GM18907 (cell line): ENCODE measurements around the gene C16orf54.
"Not testable (repeated sequence)": the region's sequence is repeated elsewhere in the genome, so short reads cannot be mapped to it uniquely, and the experiment has no call there.

Experiments
- ATAC-seq: cut with Tn5 transposase; IDR thresholded peaks from one replicate; pipeline ENCODE4 v1.9.1; 2021; ENCODE audit warnings: mild to moderate bottlenecking, moderate library complexity; ENCODE audit not compliant: unreplicated experiment

The C16orf54 gene, protein sequence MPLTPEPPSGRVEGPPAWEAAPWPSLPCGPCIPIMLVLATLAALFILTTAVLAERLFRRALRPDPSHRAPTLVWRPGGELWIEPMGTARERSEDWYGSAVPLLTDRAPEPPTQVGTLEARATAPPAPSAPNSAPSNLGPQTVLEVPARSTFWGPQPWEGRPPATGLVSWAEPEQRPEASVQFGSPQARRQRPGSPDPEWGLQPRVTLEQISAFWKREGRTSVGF

GRCh38 chr16:29745853-29746345 is at the start of gene C16orf54:
Gene C16orf54 (minus strand): TSS chr16:29745990. CDS start chr16:29744951, 1,039 bp downstream.
- ATAC-seq = peak; percentile 88

DNA sequence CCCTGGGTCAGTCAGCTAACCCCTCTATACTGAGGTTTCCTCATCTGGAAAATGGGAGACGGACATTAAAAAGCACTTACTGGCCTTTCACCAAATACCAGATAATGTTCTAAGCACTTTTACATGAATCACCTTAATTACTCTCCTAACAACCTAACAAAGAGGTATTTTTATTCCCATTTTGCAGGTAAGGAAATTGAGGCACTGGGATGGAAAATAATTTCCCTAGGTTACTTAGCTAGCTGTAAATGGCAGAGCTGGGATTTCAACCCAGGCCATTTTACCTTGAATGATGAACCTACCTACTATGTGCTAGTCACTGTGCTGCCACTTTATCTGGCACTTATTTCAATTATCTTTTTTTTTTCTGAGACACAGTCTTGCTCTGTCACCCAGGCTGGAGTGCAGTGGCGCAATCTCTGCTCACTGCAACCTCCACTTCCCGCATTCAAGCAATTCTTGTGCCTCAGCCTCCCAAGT is 48.5 kb upstream of the C16orf54 start:
- ATAC-seq = no peak

- ATAC-seq = not testable (repeated sequence)
Measured at GRCh38 chr16:29793153-29793552, 47.4 kb upstream of the C16orf54 start.

GRCh38 chr16:29791845-29792807 is 46.3 kb upstream of the C16orf54 start:
- no peak for ATAC-seq

DNA sequence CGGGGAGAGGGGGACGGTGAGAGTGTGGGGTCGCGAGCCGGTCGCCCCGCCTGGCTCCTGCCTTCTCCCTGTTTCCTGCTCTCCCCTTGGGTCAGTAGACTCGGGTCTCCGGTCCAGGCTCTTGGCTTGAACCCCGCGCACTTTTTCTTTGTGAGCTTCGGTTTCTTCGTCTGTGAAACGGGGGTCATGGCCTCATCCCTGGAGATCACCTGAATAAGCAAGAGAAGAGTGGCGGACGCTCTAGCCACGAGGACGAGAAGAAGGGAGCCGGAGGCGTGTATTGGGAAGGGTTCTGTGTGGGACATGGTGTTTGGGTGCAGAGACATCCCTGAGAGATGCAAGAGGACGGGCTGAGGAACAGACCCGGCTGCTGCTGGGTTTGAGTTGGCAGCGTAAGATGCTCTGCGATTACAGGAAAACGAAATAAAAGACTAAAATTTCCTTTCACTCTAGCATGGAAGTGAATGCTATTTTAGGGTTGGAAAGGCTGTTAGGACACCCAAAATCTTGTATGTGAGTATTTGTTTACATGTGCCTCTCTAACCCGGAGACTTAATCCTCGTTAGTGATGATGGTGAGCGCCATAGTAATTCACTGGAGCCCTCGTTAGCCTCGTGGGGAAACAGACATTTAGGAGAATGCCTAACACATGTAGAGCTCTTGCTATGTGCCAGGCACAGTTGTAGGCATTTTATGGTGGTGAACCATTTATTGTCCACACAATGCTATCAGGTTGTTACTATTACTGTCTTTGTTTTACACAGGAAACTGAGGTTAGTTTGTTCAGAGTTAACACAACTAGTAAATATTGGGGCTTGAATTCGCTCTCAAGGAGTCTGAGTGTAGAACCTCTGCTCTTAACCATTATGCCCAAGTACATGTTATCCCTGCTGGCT is 45.4 kb upstream of the C16orf54 start:
- peak; percentile 32 for ATAC-seq

DNA sequence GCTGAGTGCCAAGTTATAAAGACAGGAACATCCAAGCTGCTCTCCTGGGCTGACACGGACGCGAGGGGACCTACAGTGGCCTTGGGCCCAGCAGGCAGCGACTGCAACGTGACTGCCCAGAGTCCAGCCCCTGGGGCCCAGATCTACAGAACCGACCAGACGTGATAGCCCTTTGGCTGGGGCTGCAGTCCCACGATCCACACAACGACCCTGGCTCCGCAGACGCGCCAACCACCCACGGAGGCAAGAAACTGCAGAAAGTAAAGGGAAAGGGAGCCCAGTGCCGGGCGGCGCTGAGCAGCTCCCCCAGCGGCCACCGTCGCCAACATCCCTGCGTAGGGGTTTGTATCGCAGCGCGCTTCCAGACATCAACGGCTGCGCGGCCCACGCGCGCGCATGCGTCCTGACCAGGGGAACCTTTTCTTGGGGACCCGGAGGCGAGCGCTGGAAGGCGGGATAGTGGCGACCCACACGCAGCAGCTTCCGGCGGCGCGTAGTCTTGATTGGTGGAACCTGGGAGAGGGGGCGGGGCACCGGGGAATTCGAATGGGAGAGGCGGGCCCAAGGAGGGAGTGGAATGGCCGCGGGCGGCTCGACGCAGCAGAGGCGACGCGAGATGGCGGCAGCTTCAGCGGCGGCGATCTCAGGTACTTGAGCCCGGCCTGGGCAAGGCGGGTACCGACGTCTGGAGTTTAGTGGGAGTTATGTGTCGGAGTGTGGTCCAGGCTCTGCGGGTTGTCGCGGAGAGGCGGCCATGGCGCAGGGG is 44.6 kb upstream of the C16orf54 start, which contains the start of gene KIF22:
TSS of gene KIF22 (plus strand) at position 569 of the 766 bp plus-strand sequence. CDS start at position 578, 9 bp downstream.
- ATAC-seq = peak; percentile 94

DNA sequence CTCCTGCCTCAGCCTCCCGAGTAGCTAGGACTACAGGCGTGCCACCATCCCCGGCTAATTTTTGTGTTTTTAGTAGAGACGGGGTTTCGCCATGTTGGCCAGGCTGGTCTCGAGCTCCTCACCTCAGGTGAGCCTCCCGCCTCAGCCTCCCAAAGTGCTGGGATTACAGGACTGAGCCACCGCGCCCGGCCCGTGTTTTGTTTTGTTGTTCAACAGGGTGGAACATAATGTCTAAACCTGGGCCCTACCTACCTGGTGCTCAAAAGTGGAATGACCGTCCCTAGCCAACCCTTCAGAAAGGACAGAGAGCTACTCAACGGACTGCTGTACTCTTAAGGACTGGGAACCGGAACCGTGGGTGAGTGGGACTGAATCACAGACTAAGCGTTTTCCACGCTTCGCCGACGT is 44.0 kb upstream of the C16orf54 start:
- ATAC-seq = peak; percentile 3

GRCh38 chr16:29787155-29787554 is 41.4 kb upstream of the C16orf54 start:
- ATAC-seq = not testable (repeated sequence)

DNA sequence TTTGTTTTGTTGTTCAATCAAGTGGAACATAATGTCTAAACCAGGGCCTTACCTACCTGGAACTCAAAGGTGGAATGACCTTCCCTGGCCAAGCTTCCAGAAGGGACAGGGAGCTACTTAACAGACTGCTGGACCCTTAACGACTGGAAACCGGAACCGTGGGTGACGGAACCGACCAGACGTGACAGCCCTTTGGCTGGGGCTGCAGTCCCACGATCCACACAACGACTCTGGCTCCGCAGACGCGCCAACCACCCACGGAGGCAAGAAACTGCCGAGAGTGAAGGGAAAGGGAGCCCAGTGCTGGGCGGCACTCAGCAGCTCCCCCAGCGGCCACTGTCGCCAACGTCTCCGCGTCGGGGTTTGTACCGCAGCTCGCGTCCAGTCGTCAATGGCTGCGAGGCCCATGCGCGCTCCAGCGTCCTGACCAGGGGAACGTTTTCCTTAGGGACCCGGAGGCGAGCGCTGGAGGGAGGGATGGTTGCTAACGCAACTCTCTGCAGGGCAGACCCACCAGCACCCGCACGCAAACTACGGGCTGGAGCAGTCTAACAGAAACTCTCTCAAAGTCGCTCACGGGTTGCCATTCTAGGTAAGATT is 39.2 kb upstream of the C16orf54 start:
- no peak for ATAC-seq

- no peak for ATAC-seq
Measured at GRCh38 chr16:29784157-29784556, 38.4 kb upstream of the C16orf54 start.

DNA sequence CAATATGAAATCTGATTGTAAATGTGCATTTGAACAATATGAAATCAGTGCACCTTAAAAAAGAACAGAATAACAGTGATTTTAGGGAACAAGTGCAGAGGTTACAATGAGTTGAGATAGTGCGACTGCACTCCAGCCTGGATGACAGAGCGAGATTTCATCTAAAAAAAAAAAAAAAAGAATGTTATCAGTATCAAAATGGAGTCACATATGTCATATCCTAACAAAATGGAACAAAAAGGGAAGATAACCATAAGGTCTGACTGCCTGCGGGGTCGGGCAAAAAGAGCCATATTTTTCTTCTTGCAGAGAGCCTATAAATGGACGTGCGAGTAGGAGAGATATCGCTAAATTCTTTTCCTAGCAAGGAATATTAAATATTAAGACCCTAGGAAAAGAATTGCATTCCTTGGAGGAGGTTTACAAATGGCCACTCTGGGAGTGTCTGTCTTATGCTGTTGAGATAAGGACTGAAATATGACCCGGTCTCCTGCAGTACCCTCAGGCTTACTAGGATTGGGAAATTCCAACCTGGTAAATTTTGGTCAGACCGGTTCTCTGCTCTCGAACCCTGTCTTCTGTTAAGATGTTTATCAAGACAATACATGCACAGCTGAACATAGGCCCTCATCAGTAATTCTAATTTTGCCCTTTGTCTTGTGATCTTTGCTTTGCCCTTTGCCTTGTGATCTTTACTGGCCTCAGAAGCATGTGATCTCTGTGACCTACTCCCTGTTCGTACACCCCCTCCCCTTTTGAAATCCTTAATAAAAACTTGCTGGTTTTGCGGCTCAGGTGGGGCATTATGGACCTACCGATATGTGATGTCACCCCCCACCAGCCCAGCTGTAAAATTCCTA is 37.5 kb upstream of the C16orf54 start:
- ATAC-seq = not testable (repeated sequence)

- no peak for ATAC-seq
Measured at GRCh38 chr16:29779474-29779873, 33.7 kb upstream of the C16orf54 start.

DNA sequence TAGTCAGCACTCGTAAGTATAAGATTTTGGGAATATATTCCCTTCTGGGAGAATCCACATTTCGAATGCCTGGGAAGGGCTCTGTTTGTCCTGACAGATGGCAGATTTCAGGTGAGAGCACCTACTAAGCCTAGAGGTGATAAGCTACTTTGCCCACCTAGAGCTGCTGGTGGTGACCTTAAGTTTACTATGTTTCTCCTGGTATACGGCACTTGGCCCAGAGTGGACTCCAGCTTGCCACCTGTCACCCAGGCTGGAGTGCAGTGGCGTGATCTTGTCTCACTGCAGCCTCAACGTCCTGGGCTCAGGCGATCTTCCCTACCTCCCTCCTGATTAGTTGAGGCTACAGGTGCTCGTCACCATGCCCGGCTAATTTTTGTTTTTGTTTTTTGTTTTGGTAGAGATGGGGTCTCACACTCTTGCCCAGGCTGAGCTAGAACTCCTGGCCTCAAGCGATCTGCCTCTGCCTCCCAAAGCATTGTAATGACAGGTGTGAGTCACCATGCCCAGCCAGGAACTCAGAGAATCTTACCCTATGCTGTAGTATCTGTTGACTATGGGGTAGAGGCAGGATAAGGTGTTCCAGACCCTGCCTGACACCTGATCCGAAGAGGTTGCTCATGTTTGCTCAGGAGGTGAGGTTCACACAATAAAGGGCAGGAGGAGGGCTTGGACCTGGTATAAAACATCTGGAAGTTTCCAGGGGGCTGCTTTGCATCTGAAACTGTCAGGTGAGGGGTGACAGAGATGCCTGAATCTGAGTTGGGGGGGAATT is 32.0 kb upstream of the C16orf54 start, which contains the start of gene ZG16:
TSS of gene ZG16 (plus strand) at position 681 of the 775 bp plus-strand sequence. CDS start 1,011 bp downstream, outside the sequence.
- ATAC-seq = no peak

GRCh38 chr16:29775742-29776408 is 30.1 kb upstream of the C16orf54 start:
- no peak for ATAC-seq

GRCh38 chr16:29774730-29775129 is 28.9 kb upstream of the C16orf54 start:
- ATAC-seq = no peak

GRCh38 chr16:29772330-29772729 is 26.5 kb upstream of the C16orf54 start:
- ATAC-seq = not testable (repeated sequence)
